Common myeloid progenitor, CD34-positive (primary cell): ENCODE results near the gene KCNJ16.

Experiments
- CTCF ChIA-PET: fragments of 350-600 bp; sonication (Branson Sonifier 250); formaldehyde crosslinking; loops from one replicate; lab custom pipeline; 2021; ENCODE audit warnings: antibody characterized with exemption; lab: Charles Lee
- POLR2A ChIA-PET: fragments of 350-600 bp; sonication (Branson Sonifier 250); formaldehyde crosslinking; loops from one replicate; lab custom pipeline; 2021; ENCODE audit warnings: antibody characterized with exemption; lab: Charles Lee
- DNase-seq, 3 donors: peaks; one replicate each; pipeline versions ENCODE4 v3.0.0 to v3.0.0-alpha.2; 2013
- H3K27ac ChIP-seq, 2 experiments: 1 replicate in 1 of 2; 2 replicates in 1 of 2; pipeline ENCODE4 v1.7.0; 2013; ENCODE audit warnings: inconsistent platforms in 2 of 2, low read length in 2 of 2, mild to moderate bottlenecking in 2 of 2, low read depth in 1 of 2, moderate library complexity in 1 of 2; ENCODE audit not compliant: severe bottlenecking in 2 of 2, insufficient read depth in 1 of 2, poor library complexity in 1 of 2
- H3K27me3 ChIP-seq, 5 experiments: replicated peaks in 2 of 5; 1 replicate in 3 of 5; 2 replicates in 2 of 5; pipeline versions ENCODE4 v1.6.1 to v1.7.0; 2013; ENCODE audit warnings: low read length in 4 of 5, mild to moderate bottlenecking in 2 of 5, moderate library complexity in 2 of 5, inconsistent platforms in 1 of 5; ENCODE audit not compliant: insufficient read depth in 5 of 5, control insufficient read depth in 4 of 5
- H3K36me3 ChIP-seq, 4 experiments: 1 replicate in 2 of 4; 2 replicates in 2 of 4; pipeline versions ENCODE4 v1.6.1 to v1.7.0; 2013; ENCODE audit warnings: low read length in 3 of 4, control low read depth in 1 of 4, mild to moderate bottlenecking in 1 of 4; ENCODE audit not compliant: control insufficient read depth in 4 of 4, insufficient read depth in 4 of 4
- H3K4me1 ChIP-seq, 4 experiments: 1 replicate in 3 of 4; 2 replicates in 1 of 4; pipeline versions ENCODE4 v1.6.1 to v1.7.1; 2013; ENCODE audit warnings: low read length in 3 of 4, mild to moderate bottlenecking in 3 of 4, control low read depth in 1 of 4, inconsistent platforms in 1 of 4, moderate library complexity in 1 of 4; ENCODE audit not compliant: control insufficient read depth in 4 of 4, insufficient read depth in 4 of 4; ENCODE audit errors: control extremely low read depth in 1 of 4
- H3K4me3 ChIP-seq, 7 experiments: 1 replicate in 4 of 7; 2 replicates in 3 of 7; pipeline versions ENCODE4 v1.5.1 to v1.7.0; 2013; ENCODE audit warnings: mild to moderate bottlenecking in 7 of 7, low read length in 6 of 7, moderate library complexity in 6 of 7, inconsistent platforms in 2 of 7, low read depth in 2 of 7, control low read depth in 1 of 7; ENCODE audit not compliant: insufficient read depth in 4 of 7, control insufficient read depth in 1 of 7; ENCODE audit errors: extremely low read depth in 1 of 7
- H3K9me3 ChIP-seq, 5 experiments: 1 replicate in 4 of 5; 2 replicates in 1 of 5; pipeline versions ENCODE4 v1.6.1 to v1.7.1; 2013; ENCODE audit warnings: low read length in 4 of 5, mild to moderate bottlenecking in 2 of 5, inconsistent platforms in 1 of 5, low read depth in 1 of 5, moderate library complexity in 1 of 5; ENCODE audit not compliant: control insufficient read depth in 4 of 5, insufficient read depth in 2 of 5; ENCODE audit errors: control extremely low read depth in 1 of 5
- WGBS: methylation state at CpG from one replicate; pipeline ENCODE4 v1.1.5; 2013; ENCODE audit not compliant: insufficient coverage; 5-methylcytosine and 5-hydroxymethylcytosine counted together

KCNJ16 gene

GRCh38 chr17:70153210-70153609 lies 78.2 kb downstream of the KCNJ16 start:
- DNase-seq = no peak
- ChIA-PET CTCF (interaction anchor here (1.2 kb wide), 1 partner anchor 82 kb away, joined by 3 read pairs; no protein-coding TSS in a partner anchor), POLR2A (no interaction called here)
- WGBS = no CpG with 5 or more reads among the region's 3 CpGs
- Histone ChIP-seq H3K27me3 (no peaks in the 10 kb centered on the region), H3K4me3 (no peak overlapping the region), H3K9me3 (no peaks in the 10 kb centered on the region), H3K36me3 (no peaks in the 10 kb centered on the region), H3K27ac (no peak overlapping the region), H3K4me1 (no peaks in the 10 kb centered on the region)

- POLR2A ChIA-PET = no interaction called here
- Histone ChIP-seq H3K36me3 (no peaks in the 10 kb centered on the region), H3K9me3 (no peaks in the 10 kb centered on the region), H3K4me1 (no peaks in the 10 kb centered on the region), H3K27ac (no peak overlapping the region), H3K4me3 (no peak overlapping the region), H3K27me3 (no peaks in the 10 kb centered on the region)
- WGBS = no CpG with 5 or more reads among the region's 4 CpGs
- DNase-seq = no peak
- CTCF ChIA-PET = no interaction called here
Measured at GRCh38 chr17:70157151-70157550, 82.1 kb downstream of the KCNJ16 start.

GRCh38 chr17:70158180-70158579 lies 83.2 kb downstream of the KCNJ16 start:
- 83% methylated on average over 3 of the region's 4 CpGs for WGBS
- CTCF ChIA-PET = no interaction called here
- H3K4me3 ChIP-seq = no peak overlapping the region

DNA sequence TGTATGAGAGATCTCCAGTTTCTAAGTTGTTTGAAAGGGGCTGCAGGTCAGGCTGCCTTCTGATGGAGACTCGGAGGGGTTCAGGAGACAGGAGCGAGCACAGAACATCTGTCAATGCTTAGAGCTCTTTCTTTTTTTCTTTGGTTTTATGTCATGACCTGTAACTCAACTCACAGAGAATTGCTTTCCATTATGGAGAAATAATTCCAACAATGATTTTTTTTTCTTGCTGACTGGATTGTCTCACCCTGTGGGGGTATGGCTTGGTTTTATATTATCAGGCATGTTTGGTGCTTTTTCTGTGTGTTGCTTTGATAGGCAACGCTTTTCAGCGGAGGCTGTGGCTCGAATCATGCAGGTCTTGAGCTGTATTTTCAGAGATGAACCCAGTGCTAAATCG lies 83.6 kb downstream of the KCNJ16 start:
- Histone ChIP-seq H3K27me3 (no peaks in the 10 kb centered on the region), H3K27ac (no peak overlapping the region), H3K9me3 (no peaks in the 10 kb centered on the region), H3K4me1 (no peaks in the 10 kb centered on the region), H3K36me3 (no peaks in the 10 kb centered on the region), H3K4me3 (no peak overlapping the region)
- DNase-seq = no peak
- 91% methylated on average over 5 of the region's 6 CpGs for WGBS
- CTCF ChIA-PET = no interaction called here
- POLR2A ChIA-PET = interaction anchor here (0.6 kb wide), 1 partner anchor 679 kb away, joined by 3 read pairs; no protein-coding TSS in a partner anchor

More at GRCh38 chr17:70158180-70158579, 83.2 kb downstream of the KCNJ16 start:
- H3K27me3 ChIP-seq = no peaks in the 10 kb centered on the region
- POLR2A ChIA-PET = no interaction called here
- no peaks in the 10 kb centered on the region for H3K36me3 ChIP-seq
- no peaks in the 10 kb centered on the region for H3K4me1 ChIP-seq
- no peak for DNase-seq
- no peak overlapping the region for H3K27ac ChIP-seq
- no peaks in the 10 kb centered on the region for H3K9me3 ChIP-seq

DNA sequence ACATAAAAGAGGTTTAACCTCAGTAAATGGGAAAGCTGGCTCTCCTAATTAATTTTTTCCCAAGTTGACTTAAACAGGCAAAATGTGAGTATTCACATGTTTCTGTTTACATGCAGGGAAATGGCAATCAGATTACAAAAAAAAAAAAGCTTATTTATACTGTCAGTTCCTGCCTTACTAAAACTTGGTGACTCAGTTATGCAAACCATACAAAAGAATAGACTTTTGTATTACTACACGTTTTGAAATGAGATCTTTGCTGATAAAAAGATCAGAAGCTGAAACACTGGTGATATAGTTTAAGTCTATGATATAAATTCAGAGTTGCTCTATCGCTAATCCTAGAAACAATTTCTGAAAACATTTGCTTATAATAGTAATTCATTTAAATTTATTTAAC lies 85.0 kb downstream of the KCNJ16 start:
- no CpG with 5 or more reads among the region's 2 CpGs for WGBS
- Histone ChIP-seq H3K27ac (no peak overlapping the region), H3K36me3 (no peaks in the 10 kb centered on the region), H3K9me3 (no peaks in the 10 kb centered on the region), H3K4me1 (no peaks in the 10 kb centered on the region), H3K4me3 (no peak overlapping the region), H3K27me3 (no peaks in the 10 kb centered on the region)
- DNase-seq = no peak
- CTCF ChIA-PET = no interaction called here
- POLR2A ChIA-PET = no interaction called here

- Histone ChIP-seq H3K9me3 (no peaks in the 10 kb centered on the region), H3K4me3 (no peak overlapping the region), H3K27me3 (no peaks in the 10 kb centered on the region), H3K36me3 (no peaks in the 10 kb centered on the region), H3K4me1 (no peaks in the 10 kb centered on the region), H3K27ac (no peak overlapping the region)
- ChIA-PET POLR2A (no interaction called here), CTCF (no interaction called here)
- no peak for DNase-seq
- no CpG with 5 or more reads among the region's 1 CpG for WGBS
Measured at GRCh38 chr17:70161519-70161918, 86.5 kb downstream of the KCNJ16 start.

- no peaks in the 10 kb centered on the region for H3K36me3 ChIP-seq
Measured at GRCh38 chr17:70165383-70165782, 90.4 kb downstream of the KCNJ16 start.

More at GRCh38 chr17:70165383-70165782, 90.4 kb downstream of the KCNJ16 start:
- DNase-seq = no peak
- Histone ChIP-seq H3K27me3 (peaks cover 0 to 9% (median 6%) of the 10 kb centered on the region in 5 experiments), H3K27ac (no peak overlapping the region), H3K4me3 (no peak overlapping the region), H3K9me3 (no peaks in the 10 kb centered on the region), H3K4me1 (peaks cover 2 to 23% (median 19%) of the 10 kb centered on the region in 4 experiments)
- ChIA-PET CTCF (no interaction called here), POLR2A (no interaction called here)
- WGBS = 90% methylated on average over 1 of the region's 2 CpGs
